Measurements from ENCODE around the gene ERBB4. TPM values are rescaled to one million over a fixed set of nuclear protein-coding genes. Genes with fewer than 3 reads are reported as not detected.

ERBB4 gene
- total RNA-seq, 1 donor from 2014 or later: 1.2 TPM

DNA sequence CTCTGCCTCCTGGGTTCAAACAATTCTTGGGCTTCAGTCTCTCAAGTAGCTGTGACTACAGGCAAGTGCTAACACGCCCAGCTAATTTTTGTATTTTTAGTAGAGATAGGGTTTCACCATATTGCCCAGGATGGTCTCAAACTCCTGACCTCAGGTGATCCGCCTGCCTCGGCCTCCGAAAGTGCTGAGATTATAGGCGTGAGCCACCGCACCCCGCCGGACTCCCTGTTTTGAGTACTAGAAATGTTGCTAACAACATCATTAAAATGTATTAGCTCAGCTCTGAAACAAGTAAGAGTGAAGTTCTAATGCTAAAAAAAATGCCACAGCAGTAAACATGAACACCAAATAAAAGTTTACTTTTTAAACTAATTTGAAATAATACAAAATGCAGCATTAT is 1044.5 kb downstream of the ERBB4 start:
- TF ChIP-seq CTCF (IDR thresholded peaks at IDR 0.05; ENCODE audit: insufficient read depth, low read depth, low read length) (no peak), EZH2 (IDR thresholded peaks at IDR 0.05; ENCODE audit: insufficient read depth, low read length) (no peak)
- Histone ChIP-seq H2AFZ (ENCODE audit: low read depth, low read length) (no peak overlapping the region), H3K4me3 (ENCODE audit: insufficient read depth, low read depth, low read length) (no peak overlapping the region), H3K9ac (ENCODE audit: low read length) (no peak overlapping the region), H3K27ac (ENCODE audit: low read depth, low read length) (no peak overlapping the region), H3K4me2 (ENCODE audit: low read length) (no peak overlapping the region), H3K4me1 (ENCODE audit: insufficient read depth, low read length) (no peaks in the 10 kb centered on the region), H3K27me3 (ENCODE audit: insufficient read depth, low read length) (no peaks in the 10 kb centered on the region), H4K20me1 (ENCODE audit: insufficient read depth, low read length) (no peaks in the 10 kb centered on the region), H3K9me3 (ENCODE audit: insufficient read depth, low read depth, low read length) (no peaks in the 10 kb centered on the region), H3K36me3 (ENCODE audit: insufficient read depth, low read length) (no peaks in the 10 kb centered on the region), H3K79me2 (ENCODE audit: insufficient read depth, low read length) (no peaks in the 10 kb centered on the region)
- Mint-ChIP-seq H3K4me1 (ENCODE audit: low read depth, unreplicated experiment) (no peaks in the 10 kb centered on the region), H3K27ac (ENCODE audit: unreplicated experiment) (no peak overlapping the region), H3K36me3 (ENCODE audit: low read depth, unreplicated experiment) (no peaks in the 10 kb centered on the region), H3K4me3 (ENCODE audit: unreplicated experiment) (no peak overlapping the region), H3K9me3 (ENCODE audit: unreplicated experiment) (no peaks in the 10 kb centered on the region), H3K27me3 (ENCODE audit: low read depth, unreplicated experiment) (no peaks in the 10 kb centered on the region)
- FAIRE-seq (no peak), DNase-seq (ENCODE audit: low read depth) (no peak)

DNA sequence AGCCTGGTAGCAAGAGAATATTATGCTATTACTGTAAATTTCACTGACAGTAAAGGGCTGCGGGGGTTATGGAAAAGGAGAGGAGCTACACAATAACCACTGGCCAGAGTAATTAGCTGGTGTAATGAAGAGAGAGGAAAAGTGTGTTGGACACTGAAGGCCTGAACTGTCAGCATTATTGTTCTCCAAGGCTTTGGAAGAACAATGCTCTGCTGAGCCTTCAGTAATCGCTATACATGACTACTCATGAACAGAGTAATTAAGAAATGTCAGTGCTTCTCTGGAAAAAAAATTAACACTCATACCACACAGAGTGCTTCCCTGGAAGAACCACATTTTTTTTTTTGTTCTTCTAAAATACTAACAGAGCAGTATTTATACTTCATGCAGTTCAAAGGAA is 1050.9 kb downstream of the ERBB4 start:
- H3K4me2 ChIP-seq (ENCODE audit: low read length): no peak overlapping the region
- H3K4me1 ChIP-seq (ENCODE audit: insufficient read depth, low read length): no peaks in the 10 kb centered on the region
- H3K9ac ChIP-seq (ENCODE audit: low read length): no peak overlapping the region
- FAIRE-seq: no peak
- no peaks in the 10 kb centered on the region for H3K9me3 ChIP-seq (ENCODE audit: insufficient read depth, low read depth, low read length)
- Mint-ChIP-seq H3K4me1 (ENCODE audit: low read depth, unreplicated experiment) (no peaks in the 10 kb centered on the region), H3K27me3 (ENCODE audit: low read depth, unreplicated experiment) (no peaks in the 10 kb centered on the region), H3K36me3 (ENCODE audit: low read depth, unreplicated experiment) (no peaks in the 10 kb centered on the region), H3K27ac (ENCODE audit: unreplicated experiment) (no peak overlapping the region), H3K9me3 (ENCODE audit: unreplicated experiment) (no peaks in the 10 kb centered on the region), H3K4me3 (ENCODE audit: unreplicated experiment) (no peak overlapping the region)
- H3K36me3 ChIP-seq (ENCODE audit: insufficient read depth, low read length): no peaks in the 10 kb centered on the region
- H2AFZ ChIP-seq (ENCODE audit: low read depth, low read length): no peak overlapping the region
- H3K27ac ChIP-seq (ENCODE audit: low read depth, low read length): no peak overlapping the region
- H4K20me1 ChIP-seq (ENCODE audit: insufficient read depth, low read length): no peaks in the 10 kb centered on the region
- TF ChIP-seq CTCF (IDR thresholded peaks at IDR 0.05; ENCODE audit: insufficient read depth, low read depth, low read length) (no peak), EZH2 (IDR thresholded peaks at IDR 0.05; ENCODE audit: insufficient read depth, low read length) (no peak)
- H3K4me3 ChIP-seq (ENCODE audit: insufficient read depth, low read depth, low read length): no peak overlapping the region
- H3K27me3 ChIP-seq (ENCODE audit: insufficient read depth, low read length): no peaks in the 10 kb centered on the region
- no peaks in the 10 kb centered on the region for H3K79me2 ChIP-seq (ENCODE audit: insufficient read depth, low read length)
- DNase-seq (ENCODE audit: low read depth): no peak

GRCh38 chr2:211479536-211480150 is 1059.0 kb downstream of the ERBB4 start:
- no peaks in the 10 kb centered on the region for H3K4me1 ChIP-seq (ENCODE audit: insufficient read depth, low read length)
- no peaks in the 10 kb centered on the region for H3K4me1 Mint-ChIP-seq (ENCODE audit: low read depth, unreplicated experiment)

More at GRCh38 chr2:211479536-211480150, 1059.0 kb downstream of the ERBB4 start:
- H3K9me3 Mint-ChIP-seq (ENCODE audit: unreplicated experiment): no peaks in the 10 kb centered on the region
- TF ChIP-seq CTCF (IDR thresholded peaks at IDR 0.05; ENCODE audit: insufficient read depth, low read depth, low read length) (no peak), EZH2 (IDR thresholded peaks at IDR 0.05; ENCODE audit: insufficient read depth, low read length) (no peak)
- no peaks in the 10 kb centered on the region for H3K27me3 Mint-ChIP-seq (ENCODE audit: low read depth, unreplicated experiment)
- Histone ChIP-seq H3K79me2 (ENCODE audit: insufficient read depth, low read length) (no peaks in the 10 kb centered on the region), H4K20me1 (ENCODE audit: insufficient read depth, low read length) (no peaks in the 10 kb centered on the region), H3K27ac (ENCODE audit: low read depth, low read length) (no peak overlapping the region), H3K4me2 (ENCODE audit: low read length) (no peak overlapping the region), H3K9me3 (ENCODE audit: insufficient read depth, low read depth, low read length) (no peaks in the 10 kb centered on the region), H3K36me3 (ENCODE audit: insufficient read depth, low read length) (no peaks in the 10 kb centered on the region), H2AFZ (ENCODE audit: low read depth, low read length) (no peak overlapping the region), H3K9ac (ENCODE audit: low read length) (no peak overlapping the region), H3K27me3 (ENCODE audit: insufficient read depth, low read length) (no peaks in the 10 kb centered on the region), H3K4me3 (ENCODE audit: insufficient read depth, low read depth, low read length) (no peak overlapping the region)
- no peaks in the 10 kb centered on the region for H3K36me3 Mint-ChIP-seq (ENCODE audit: low read depth, unreplicated experiment)
- no peak overlapping the region for H3K4me3 Mint-ChIP-seq (ENCODE audit: unreplicated experiment)
- FAIRE-seq: no peak
- H3K27ac Mint-ChIP-seq (ENCODE audit: unreplicated experiment): no peak overlapping the region
- DNase-seq (ENCODE audit: low read depth): no peak

Data from astrocyte (in vitro differentiated cells and primary cell).